Transverse colon (tissue), 4 donors: ENCODE results near the gene PRRC1. TPM values are rescaled to one million over a fixed set of nuclear protein-coding genes. Genes with fewer than 3 reads are reported as not detected.
A peak's percentile ranks its signal among the peaks of the same experiment; 100 is the strongest.

Experiments
- DNase-seq: peaks from one replicate; pipeline ENCODE4 v3.0.0-alpha.2; 2019
- H3K27ac ChIP-seq, 4 donors: fragments of 200-600 bp; sonication (generic); 2 replicates each; pipeline ENCODE4 v1.5.1; 2016 to 2018; ENCODE audit warnings: inconsistent platforms in 4 of 4
- H3K27me3 ChIP-seq: fragments of 200-600 bp; sonication (generic); 2 replicates; pipeline ENCODE4 v1.5.1; 2017; ENCODE audit warnings: inconsistent platforms
- H3K36me3 ChIP-seq, 4 donors: fragments of 200-600 bp; sonication (generic); 2 replicates each; pipeline ENCODE4 v1.5.1; 2017 to 2019; ENCODE audit warnings: inconsistent platforms in 4 of 4
- H3K4me1 ChIP-seq, 4 donors: fragments of 200-600 bp; sonication (generic); 2 replicates each; pipeline ENCODE4 v1.5.1; 2017 to 2020; ENCODE audit warnings: inconsistent platforms in 4 of 4
- H3K4me3 ChIP-seq, 4 donors: fragments of 200-600 bp; sonication (generic); 1 replicate in 1 of 4; 2 replicates in 3 of 4; pipeline versions ENCODE4 v1.5.1 to v1.6.1; 2017 to 2019; ENCODE audit warnings: inconsistent platforms in 4 of 4
- H3K9me3 ChIP-seq, 2 donors: fragments of 200-600 bp; sonication (generic); 2 replicates each; pipeline ENCODE4 v1.5.1; 2017 to 2019; ENCODE audit warnings: inconsistent platforms in 2 of 2
- EP300 ChIP-seq: sonication (generic); formaldehyde crosslinking; IDR thresholded peaks from one replicate; pipeline ENCODE4 v1.6.1; 2017; ENCODE audit warnings: antibody characterized with exemption, low read depth
- POLR2A ChIP-seq: fragments of 450-650 bp; IDR thresholded peaks from one replicate; pipeline ENCODE4 v1.6.1; 2016; ENCODE audit warnings: antibody characterized with exemption, mild to moderate bottlenecking, moderate library complexity
- POLR2AphosphoS5 ChIP-seq, 3 donors: sonication (generic); formaldehyde crosslinking; IDR thresholded peaks; one replicate each; pipeline ENCODE4 v1.6.1; 2016; ENCODE audit warnings: antibody characterized with exemption in 3 of 3
- WGBS, 2 donors: methylation state at CpG; one replicate each; pipeline ENCODE4 v1.1.5; 2018; ENCODE audit warnings: low coverage in 1 of 2; 5-methylcytosine and 5-hydroxymethylcytosine counted together
- in situ Hi-C, 4 donors: fragments of 200-750 bp; cut with MboI; loops; one replicate each; pipeline versions ENCODE4 v1.15.0 to v1.15.1; 2017; ENCODE audit warnings: low sequenced_read_pairs in 3 of 4, low pct_ligation_motif_present in 1 of 4, low pct_unique_long_range_greater_than_20kb in 1 of 4
- intact Hi-C: fragments of 100-400 bp; cut with DNase I; formaldehyde crosslinking; loops from one replicate; pipeline ENCODE4 v1.15.1; 2023; ENCODE audit warnings: low total_unique reads
- total RNA-seq, 4 donors: library from RNA; depleted of rRNA; stranded (reverse); fragments of >200 nt; gene quantifications; one replicate each; pipeline ENCODE4 v1.1.0, GENCODE V29; 2016
- TF ChIP-seq, protein P1 (sequence below), 5 experiments: fragments of 200-600 bp in 3 of 5; fragments of 450-650 bp in 2 of 5; sonication (generic) in 3 of 5; IDR thresholded peaks; 1 replicate in 2 of 5; 2 replicates in 3 of 5; pipeline ENCODE4 v1.5.1; 2016 to 2017; ENCODE audit warnings: antibody characterized with exemption in 5 of 5, inconsistent platforms in 3 of 5, mild to moderate bottlenecking in 2 of 5, moderate library complexity in 1 of 5

Gene PRRC1
- total RNA-seq, 4 donors from 2014 or later = 11.2 to 56.0 (median 29.4) TPM

GRCh38 chr5:127517110-127517479 lies 345 bp upstream of the PRRC1 start:
- H3K27me3 ChIP-seq = no peaks in the 10 kb centered on the region
- peaks cover 0 to 10% (median 0%) of the 10 kb centered on the region in 4 donors for H3K36me3 ChIP-seq
- peaks cover 0 to 4% of the 10 kb centered on the region in 2 donors for H3K9me3 ChIP-seq
- TF ChIP-seq EP300 (no peak), POLR2A (no peak), POLR2AphosphoS5 (IDR thresholded peaks at IDR 0.05) (no peak)
- TF ChIP-seq, protein P1, sequence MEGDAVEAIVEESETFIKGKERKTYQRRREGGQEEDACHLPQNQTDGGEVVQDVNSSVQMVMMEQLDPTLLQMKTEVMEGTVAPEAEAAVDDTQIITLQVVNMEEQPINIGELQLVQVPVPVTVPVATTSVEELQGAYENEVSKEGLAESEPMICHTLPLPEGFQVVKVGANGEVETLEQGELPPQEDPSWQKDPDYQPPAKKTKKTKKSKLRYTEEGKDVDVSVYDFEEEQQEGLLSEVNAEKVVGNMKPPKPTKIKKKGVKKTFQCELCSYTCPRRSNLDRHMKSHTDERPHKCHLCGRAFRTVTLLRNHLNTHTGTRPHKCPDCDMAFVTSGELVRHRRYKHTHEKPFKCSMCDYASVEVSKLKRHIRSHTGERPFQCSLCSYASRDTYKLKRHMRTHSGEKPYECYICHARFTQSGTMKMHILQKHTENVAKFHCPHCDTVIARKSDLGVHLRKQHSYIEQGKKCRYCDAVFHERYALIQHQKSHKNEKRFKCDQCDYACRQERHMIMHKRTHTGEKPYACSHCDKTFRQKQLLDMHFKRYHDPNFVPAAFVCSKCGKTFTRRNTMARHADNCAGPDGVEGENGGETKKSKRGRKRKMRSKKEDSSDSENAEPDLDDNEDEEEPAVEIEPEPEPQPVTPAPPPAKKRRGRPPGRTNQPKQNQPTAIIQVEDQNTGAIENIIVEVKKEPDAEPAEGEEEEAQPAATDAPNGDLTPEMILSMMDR (IDR thresholded peaks at IDR 0.05) = no peak
- peaks cover 8 to 17% (median 10%) of the 10 kb centered on the region in 4 donors for H3K4me1 ChIP-seq
- H3K27ac ChIP-seq = peak overlapping the region; percentile 62 to 93 (median 90)
- peak overlapping the region; percentile 18 to 85 (median 72) for H3K4me3 ChIP-seq
- in situ Hi-C loops (no loop called here), intact Hi-C loops (no loop called here)
- 20% methylated on average over 9 of the region's 9 CpGs; no CpG with 5 or more reads in 1 of the 2 donors for WGBS, 2 donors
- no peak for DNase-seq

DNA sequence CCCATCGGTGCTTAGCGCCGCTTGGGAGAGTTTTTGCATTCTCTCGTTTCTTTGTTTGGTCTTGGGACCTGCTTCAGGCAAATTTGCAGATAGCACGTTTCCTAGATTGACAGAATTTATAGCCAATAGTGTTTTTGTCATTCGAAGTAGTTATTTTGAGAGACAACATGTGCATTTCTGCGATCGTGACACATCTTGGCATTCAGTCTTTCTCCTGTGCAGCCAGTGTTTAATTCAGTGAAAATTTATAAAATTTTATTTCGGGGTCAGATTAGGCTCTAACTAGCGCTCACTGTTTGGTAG lies 830 bp downstream of the PRRC1 start:
- WGBS, 2 donors = 6 to 10% methylated on average over 6 to 10 of the region's 10 CpGs
- TF ChIP-seq EP300 (no peak), POLR2A (no peak), POLR2AphosphoS5 (IDR thresholded peaks at IDR 0.05) (no peak)
- TF ChIP-seq, protein P1 (IDR thresholded peaks at IDR 0.05) = no peak
- peaks cover 0 to 4% of the 10 kb centered on the region in 2 donors for H3K9me3 ChIP-seq
- H3K36me3 ChIP-seq = peaks cover 0 to 20% (median under 1%) of the 10 kb centered on the region in 4 donors
- intact Hi-C loops = no loop called here
- in situ Hi-C loops = no loop called here
- H3K4me3 ChIP-seq = peak overlapping the region; percentile 68 to 99 (median 81)
- no peaks in the 10 kb centered on the region for H3K27me3 ChIP-seq
- peaks cover 8 to 17% (median 10%) of the 10 kb centered on the region in 4 donors for H3K4me1 ChIP-seq
- peak overlapping the region; percentile 88 to 93 (median 92) for H3K27ac ChIP-seq
- no peak for DNase-seq

DNA sequence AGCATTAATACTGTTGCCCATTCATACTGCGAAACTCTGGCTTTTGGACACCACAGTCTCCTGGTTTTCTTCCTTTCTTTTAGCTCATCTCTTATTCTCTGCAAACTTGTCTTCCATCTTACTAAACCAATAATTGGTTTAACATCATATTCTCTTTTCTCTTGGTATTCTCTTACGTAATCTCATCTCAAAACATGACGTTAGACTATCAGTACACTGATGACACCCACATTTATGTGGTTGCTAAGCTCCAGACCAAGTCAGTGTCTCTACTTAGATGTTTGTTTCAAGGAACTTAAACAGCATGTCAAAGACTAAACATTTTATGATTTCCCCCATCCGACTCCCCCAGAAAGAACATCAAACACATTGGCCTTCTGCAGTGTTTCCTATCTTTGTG lies 2.1 kb downstream of the PRRC1 start:
- TF ChIP-seq EP300 (no peak), POLR2AphosphoS5 (IDR thresholded peaks at IDR 0.05) (no peak), POLR2A (no peak)
- TF ChIP-seq, protein P1 (IDR thresholded peaks at IDR 0.05) = no peak
- H3K27ac ChIP-seq = no peak overlapping the region
- no peak for DNase-seq
- in situ Hi-C loops = no loop called here
- 90 to 96% methylated on average over 4 of the region's 4 CpGs for WGBS, 2 donors
- no peak overlapping the region for H3K4me3 ChIP-seq
- H3K27me3 ChIP-seq = no peaks in the 10 kb centered on the region
- H3K9me3 ChIP-seq = peaks cover 0 to 4% of the 10 kb centered on the region in 2 donors
- intact Hi-C loops = no loop called here
- peaks cover 0 to 32% (median 7%) of the 10 kb centered on the region in 4 donors for H3K36me3 ChIP-seq
- H3K4me1 ChIP-seq = peaks cover 8 to 17% (median 10%) of the 10 kb centered on the region in 4 donors

DNA sequence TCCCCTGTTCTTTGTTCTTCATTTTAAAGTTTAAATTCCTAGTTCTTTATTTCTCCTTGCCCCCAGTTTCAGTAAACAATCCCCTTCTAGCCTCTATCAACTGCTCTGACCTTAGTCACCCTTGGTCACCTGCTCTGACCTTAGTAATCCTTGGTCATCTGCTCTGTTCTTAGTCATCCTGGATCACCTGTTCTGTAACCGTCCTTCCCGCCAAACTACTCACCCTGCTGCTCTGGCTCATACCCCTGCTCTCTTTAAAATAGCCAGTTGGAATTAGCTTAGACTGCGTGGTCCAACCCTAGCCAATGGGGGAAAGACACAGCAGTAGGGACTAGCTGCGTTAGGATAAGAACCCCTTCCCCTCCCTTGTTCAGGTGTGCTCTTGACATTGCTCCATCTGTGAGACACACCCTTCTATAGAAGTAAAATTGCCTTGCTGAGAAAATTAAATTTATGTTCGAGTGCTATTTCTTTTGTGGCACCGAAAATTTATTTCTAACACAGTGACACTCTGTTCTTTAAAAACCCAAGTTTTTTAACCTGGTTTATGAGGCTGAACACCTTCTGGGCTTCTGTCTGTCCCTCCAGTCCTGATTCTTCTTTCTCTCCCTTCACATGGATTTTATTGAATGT lies 3.8 kb downstream of the PRRC1 start:
- TF ChIP-seq, protein P1 (IDR thresholded peaks at IDR 0.05) = no peak
- no peak for TF ChIP-seq POLR2A
- no peak for TF ChIP-seq EP300
- TF ChIP-seq POLR2AphosphoS5 (IDR thresholded peaks at IDR 0.05) = no peak
- H3K27me3 ChIP-seq = no peaks in the 10 kb centered on the region
- intact Hi-C loops = no loop called here
- peaks cover 0 to 4% of the 10 kb centered on the region in 2 donors for H3K9me3 ChIP-seq
- no peak for DNase-seq
- 96 to 98% methylated on average over 6 of the region's 6 CpGs for WGBS, 2 donors
- H3K4me1 ChIP-seq = peaks cover 8 to 17% (median 10%) of the 10 kb centered on the region in 4 donors
- H3K36me3 ChIP-seq = peaks cover 0 to 47% (median 14%) of the 10 kb centered on the region in 4 donors
- in situ Hi-C loops = no loop called here
- no peak overlapping the region for H3K4me3 ChIP-seq
- no peak overlapping the region for H3K27ac ChIP-seq
